Measurements from ENCODE around the gene RABAC1. TPM values are rescaled to one million over a fixed set of nuclear protein-coding genes. Genes with fewer than 3 reads are reported as not detected.

RABAC1 gene
- total and polyA plus RNA-seq, 2 donors (not counting 3 experiments of a cell fraction or from before 2014, with no cell fraction given): 178 to 591 TPM

- dilution Hi-C loops (cut with MboI; ENCODE audit: extremely low pct_ligation_motif_present, low sequenced_read_pairs) (no loop called here), intact Hi-C loops (cut with micrococcal nuclease) (no loop called here)
- Histone ChIP-seq H3K9me3 (replicated peaks; ENCODE audit: control insufficient read depth, insufficient read depth, low read length) (no peaks in the 10 kb centered on the region), H3K9ac (replicated peaks; ENCODE audit: extremely low read depth, insufficient read depth, low read length) (no peak overlapping the region), H3K27me3 (ENCODE audit: control insufficient read depth in 2 of 2, insufficient read depth in 2 of 2, low read length in 2 of 2) (peaks cover 36 to 39% of the 10 kb centered on the region in 2 experiments), H3K36me3 (ENCODE audit: control insufficient read depth in 2 of 2, extremely low read depth in 1 of 2, insufficient read depth in 2 of 2, low read length in 2 of 2) (no peaks in the 10 kb centered on the region), H2AFZ (ENCODE audit: low read depth, low read length) (no peak overlapping the region), H3K4me1 (ENCODE audit: control insufficient read depth, extremely low read depth, insufficient read depth, low read length) (peaks cover 2% of the 10 kb centered on the region), H3K27ac (ENCODE audit: insufficient read depth, low read depth, low read length) (no peak overlapping the region), H3K4me2 (ENCODE audit: insufficient read depth, low read length) (no peak overlapping the region), H4K20me1 (replicated peaks; ENCODE audit: control insufficient read depth, extremely low read depth, insufficient read depth, low read length) (no peaks in the 10 kb centered on the region), H3K79me2 (ENCODE audit: control insufficient read depth, insufficient read depth, low read length) (no peaks in the 10 kb centered on the region), H3K4me3 (replicated peaks in 1 of 3; ENCODE audit: insufficient read depth in 1 of 3, low read depth in 1 of 3, low read length in 3 of 3) (no peak overlapping the region), H3K9me1 (replicated peaks; ENCODE audit: control insufficient read depth, extremely low read depth, insufficient read depth, low read length) (no peaks in the 10 kb centered on the region)
- ChIA-PET CTCF (interaction anchor here (0.6 to 1.6 kb wide), 7 partner anchors 12 to 145 kb away, joined by 3 to 5 read pairs (median 3); no protein-coding TSS in a partner anchor), POLR2A (interaction anchor here (1.5 kb wide), 1 partner anchor 65 kb away, joined by 3 read pairs; no protein-coding TSS in a partner anchor)
- no peak for FAIRE-seq
- DNase-seq (ENCODE audit: low read depth, low spot score): no peak
- no peak for TF ChIP-seq POLR2A (IDR thresholded peaks at IDR 0.05; ENCODE audit: low read depth, low read length)
- no peak for TF ChIP-seq JUN (IDR thresholded peaks at IDR 0.05; ENCODE audit: borderline replicate concordance, insufficient read depth, insufficient read length, low read depth)
- TF ChIP-seq MAX (IDR thresholded peaks at IDR 0.05; ENCODE audit: insufficient read depth, insufficient read length): no peak
- no peak for TF ChIP-seq GATA2 (IDR thresholded peaks at IDR 0.05; ENCODE audit: insufficient read depth, insufficient read length, low read depth, low read length)
- TF ChIP-seq CTCF (IDR thresholded peaks at IDR 0.05; ENCODE audit: extremely low read depth in 1 of 2, insufficient read depth in 1 of 2, low read depth in 1 of 2, low read length in 2 of 2): no peak
- no peak for TF ChIP-seq FOS (IDR thresholded peaks at IDR 0.05; ENCODE audit: borderline replicate concordance, insufficient read depth, low read length)
- TF ChIP-seq EZH2 (IDR thresholded peaks at IDR 0.05; ENCODE audit: borderline replicate concordance, low read depth, low read length, severe bottlenecking): no peak
- no peak for TF ChIP-seq MYC (IDR thresholded peaks at IDR 0.05; ENCODE audit: low read depth, low read length)
- TF ChIP-seq POLR2AphosphoS5 (IDR thresholded peaks at IDR 0.05; ENCODE audit: insufficient read depth, low read depth, low read length): no peak
- BruUV-seq (replicated peaks): no TSS peak
Measured at GRCh38 chr19:41937525-41938468, 21.3 kb downstream of the RABAC1 start.

All from endothelial cell of umbilical vein (primary cell).